HFFc6 (cell line): Measurements from ENCODE around the gene NKX2-1. TPM values are rescaled to one million over a fixed set of nuclear protein-coding genes. Genes with fewer than 3 reads are reported as not detected.

Experiments used
- DNase-seq: peaks from one replicate; pipeline ENCODE4 v3.0.0-alpha.2; 2018
- H3K27ac Mint-ChIP-seq: 2 replicates; pipeline ENCODE4 v1.8.0; 2020; ENCODE audit warnings: mild to moderate bottlenecking, mixed read lengths
- H3K27me3 Mint-ChIP-seq: 2 replicates; pipeline ENCODE4 v1.8.0; 2021; ENCODE audit warnings: mild to moderate bottlenecking, moderate library complexity, mixed read lengths; ENCODE audit not compliant: insufficient read depth
- H3K36me3 Mint-ChIP-seq: 2 replicates; pipeline ENCODE4 v1.8.0; 2021; ENCODE audit warnings: low read depth, mixed read lengths
- H3K4me1 Mint-ChIP-seq: 2 replicates; pipeline ENCODE4 v1.8.0; 2020; ENCODE audit warnings: low read depth, mixed read lengths
- H3K4me3 Mint-ChIP-seq: 2 replicates; pipeline ENCODE4 v1.8.0; 2020; ENCODE audit warnings: mild to moderate bottlenecking, moderate library complexity, mixed read lengths
- H3K9me3 Mint-ChIP-seq: 2 replicates; pipeline ENCODE4 v1.8.0; 2020; ENCODE audit warnings: mild to moderate bottlenecking, mixed read lengths
- CTCF ChIP-seq: fragments of 200-600 bp; sonication (generic); IDR thresholded peaks from 2 replicates; pipeline ENCODE4 v1.5.0; 2021; ENCODE audit warnings: antibody characterized with exemption, mild to moderate bottlenecking
- total RNA-seq, 6 experiments: library from RNA; stranded (reverse); fragmentation: NEBNext Ultra II Directional; extraction: Animal tissue kit (Norgen Biotek cat#: 25700); gene quantifications; 2 replicates in 1 of 6; 3 replicates in 5 of 6; pipeline ENCODE4 v1.2.3, GENCODE V29; 2021

The NKX2-1 gene
- total RNA-seq, 6 experiments from 2014 or later = not detected

GRCh38 chr14:36515896-36516718 is 3.9 kb downstream of the NKX2-1 start:
- H3K4me1 Mint-ChIP-seq = peaks cover 5% of the 10 kb centered on the region; the same call in 1 of the 2 replicates
- H3K27me3 Mint-ChIP-seq = peaks cover 59% of the 10 kb centered on the region
- DNase-seq = no peak
- H3K27ac Mint-ChIP-seq = no peak overlapping the region
- no peak overlapping the region for H3K4me3 Mint-ChIP-seq
- TF ChIP-seq CTCF = no peak
- no peaks in the 10 kb centered on the region for H3K36me3 Mint-ChIP-seq
- no peaks in the 10 kb centered on the region for H3K9me3 Mint-ChIP-seq

GRCh38 chr14:36515105-36515593 is 4.9 kb downstream of the NKX2-1 start:
- Mint-ChIP-seq H3K9me3 (no peaks in the 10 kb centered on the region), H3K27ac (no peak overlapping the region), H3K4me1 (peaks cover 5% of the 10 kb centered on the region; the same call in 1 of the 2 replicates), H3K36me3 (no peaks in the 10 kb centered on the region), H3K4me3 (no peak overlapping the region), H3K27me3 (peaks cover 66% of the 10 kb centered on the region)
- TF ChIP-seq CTCF = no peak
- DNase-seq = no peak

- peaks cover 68% of the 10 kb centered on the region for H3K27me3 Mint-ChIP-seq
- no peaks in the 10 kb centered on the region for H3K36me3 Mint-ChIP-seq
- no peak overlapping the region for H3K4me3 Mint-ChIP-seq
- no peak overlapping the region for H3K27ac Mint-ChIP-seq
- no peaks in the 10 kb centered on the region for H3K9me3 Mint-ChIP-seq
- H3K4me1 Mint-ChIP-seq = peaks cover 4% of the 10 kb centered on the region; the same call in 1 of the 2 replicates
- TF ChIP-seq CTCF = no peak
- DNase-seq = no peak
Observed at GRCh38 chr14:36514278-36515104, 5.5 kb downstream of the NKX2-1 start.

- no peaks in the 10 kb centered on the region for H3K4me1 Mint-ChIP-seq
- peaks cover 71% of the 10 kb centered on the region for H3K27me3 Mint-ChIP-seq
- DNase-seq = no peak
- no peaks in the 10 kb centered on the region for H3K36me3 Mint-ChIP-seq
- H3K9me3 Mint-ChIP-seq = no peaks in the 10 kb centered on the region
- no peak overlapping the region for H3K4me3 Mint-ChIP-seq
- TF ChIP-seq CTCF = no peak
- no peak overlapping the region for H3K27ac Mint-ChIP-seq
Observed at GRCh38 chr14:36513451-36514277, 6.4 kb downstream of the NKX2-1 start.

- no peak for TF ChIP-seq CTCF
- Mint-ChIP-seq H3K27me3 (peaks cover 71% of the 10 kb centered on the region), H3K4me1 (no peaks in the 10 kb centered on the region), H3K36me3 (no peaks in the 10 kb centered on the region), H3K9me3 (no peaks in the 10 kb centered on the region), H3K27ac (no peak overlapping the region), H3K4me3 (no peak overlapping the region)
- no peak for DNase-seq
Observed at GRCh38 chr14:36513012-36513420, 7.0 kb downstream of the NKX2-1 start.
